Activated CD8-positive, alpha-beta T cell treated with anti-CD3 and anti-CD28 coated beads for 36 hours (primary cell): ENCODE measurements around the gene BRME1. TPM values are rescaled to one million over a fixed set of nuclear protein-coding genes. Genes with fewer than 3 reads are reported as not detected.

Experiments used
- ATAC-seq: fragments of 200-7000 bp; cut with Tn5 transposase; one replicate; pipeline ENCODE4 v1.10.0; 2021; ENCODE audit warnings: mild to moderate bottlenecking, moderate library complexity
- CTCF ChIA-PET: fragments of 350-600 bp; sonication (Branson Sonifier 250); formaldehyde crosslinking; loops from one replicate; lab custom pipeline; 2021; ENCODE audit warnings: antibody characterized with exemption; lab: Charles Lee
- POLR2A ChIA-PET: fragments of 350-600 bp; sonication (Branson Sonifier 250); formaldehyde crosslinking; loops from one replicate; lab custom pipeline; 2021; ENCODE audit warnings: antibody characterized with exemption; lab: Charles Lee
- DNase-seq: peaks from one replicate; pipeline ENCODE4 v3.0.0-alpha.2; 2020
- H3K27ac Mint-ChIP-seq: one replicate; pipeline ENCODE4 v1.8.0; 2021; ENCODE audit warnings: mild to moderate bottlenecking, mixed read lengths
- H3K27me3 Mint-ChIP-seq: one replicate; pipeline ENCODE4 v1.8.0; 2021; ENCODE audit warnings: mixed read lengths
- H3K36me3 Mint-ChIP-seq: one replicate; pipeline ENCODE4 v1.8.0; 2021; ENCODE audit warnings: low read depth, mixed read lengths
- H3K4me1 Mint-ChIP-seq: one replicate; pipeline ENCODE4 v1.8.0; 2021; ENCODE audit warnings: low read depth, mixed read lengths
- H3K4me3 Mint-ChIP-seq: one replicate; pipeline ENCODE4 v1.8.0; 2021; ENCODE audit warnings: mild to moderate bottlenecking, moderate library complexity, mixed read lengths
- H3K9me3 Mint-ChIP-seq: one replicate; pipeline ENCODE4 v1.8.0; 2021; ENCODE audit warnings: mixed read lengths
- intact Hi-C: fragments of 100-400 bp; cut with micrococcal nuclease; formaldehyde crosslinking; loops from one replicate; pipeline ENCODE4 v1.10.0; 2022
- total RNA-seq, 2 experiments: library from RNA; stranded (reverse); gene quantifications; one replicate each; pipeline ENCODE4 v1.2.3, GENCODE V29; 2021
- TF ChIP-seq, protein P1 (sequence below): fragments of 200-600 bp; IDR thresholded peaks from one replicate; pipeline ENCODE4 v1.8.0; 2022; ENCODE audit warnings: antibody characterized with exemption, mild to moderate bottlenecking

The BRME1 gene
- total RNA-seq, 2 experiments from 2014 or later = 3.6 to 5.2 TPM

DNA sequence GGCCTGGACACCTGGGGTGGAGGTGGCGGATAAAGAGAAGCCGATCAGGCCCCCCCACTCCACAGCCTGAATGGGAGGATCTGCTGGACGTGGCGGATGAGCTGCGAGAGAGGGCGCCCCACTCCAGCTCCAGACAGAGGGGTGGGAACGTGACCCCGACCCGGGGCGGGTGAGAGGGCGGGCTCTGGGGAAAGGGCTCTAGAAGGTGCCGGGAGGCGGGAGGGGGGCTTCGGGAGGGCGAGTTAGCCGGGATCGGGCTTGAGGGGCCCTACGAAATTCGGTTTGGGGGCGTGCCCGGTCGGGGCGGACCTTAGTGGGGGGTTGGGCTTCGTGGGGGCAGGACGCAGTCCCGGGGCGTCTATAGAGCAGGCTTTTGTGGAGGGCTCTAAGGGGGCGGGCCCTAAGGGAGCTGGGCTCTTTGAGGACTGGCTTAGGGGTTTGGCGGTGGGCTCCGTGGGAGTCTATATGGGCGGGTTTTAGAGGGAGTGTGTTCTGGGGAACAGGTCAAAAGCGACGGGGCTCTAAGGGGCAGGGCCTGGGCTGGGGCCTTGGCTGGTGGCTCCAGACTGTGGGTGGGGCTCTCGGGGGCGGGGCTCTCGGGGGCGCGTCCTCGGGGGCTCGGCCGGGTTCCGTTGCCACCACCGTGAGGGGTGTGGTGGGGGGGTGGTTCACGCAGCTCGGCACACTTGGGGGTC, 33.1 kb downstream of the BRME1 start:
- Mint-ChIP-seq H3K27me3 (peaks cover 11% of the 10 kb centered on the region), H3K4me1 (peaks cover 17% of the 10 kb centered on the region), H3K4me3 (peak overlapping the region; percentile 61), H3K27ac (peak overlapping the region; percentile 38), H3K9me3 (no peaks in the 10 kb centered on the region), H3K36me3 (no peaks in the 10 kb centered on the region)
- TF ChIP-seq, protein P1, sequence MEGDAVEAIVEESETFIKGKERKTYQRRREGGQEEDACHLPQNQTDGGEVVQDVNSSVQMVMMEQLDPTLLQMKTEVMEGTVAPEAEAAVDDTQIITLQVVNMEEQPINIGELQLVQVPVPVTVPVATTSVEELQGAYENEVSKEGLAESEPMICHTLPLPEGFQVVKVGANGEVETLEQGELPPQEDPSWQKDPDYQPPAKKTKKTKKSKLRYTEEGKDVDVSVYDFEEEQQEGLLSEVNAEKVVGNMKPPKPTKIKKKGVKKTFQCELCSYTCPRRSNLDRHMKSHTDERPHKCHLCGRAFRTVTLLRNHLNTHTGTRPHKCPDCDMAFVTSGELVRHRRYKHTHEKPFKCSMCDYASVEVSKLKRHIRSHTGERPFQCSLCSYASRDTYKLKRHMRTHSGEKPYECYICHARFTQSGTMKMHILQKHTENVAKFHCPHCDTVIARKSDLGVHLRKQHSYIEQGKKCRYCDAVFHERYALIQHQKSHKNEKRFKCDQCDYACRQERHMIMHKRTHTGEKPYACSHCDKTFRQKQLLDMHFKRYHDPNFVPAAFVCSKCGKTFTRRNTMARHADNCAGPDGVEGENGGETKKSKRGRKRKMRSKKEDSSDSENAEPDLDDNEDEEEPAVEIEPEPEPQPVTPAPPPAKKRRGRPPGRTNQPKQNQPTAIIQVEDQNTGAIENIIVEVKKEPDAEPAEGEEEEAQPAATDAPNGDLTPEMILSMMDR = no peak
- CTCF ChIA-PET = interaction anchor here (0.7 to 1.7 kb wide), 6 partner anchors 10 to 243 kb away, joined by 3 to 6 read pairs (median 4); partner anchors contain the start of gene MISP3
- intact Hi-C loops = no loop called here
- ATAC-seq (peak; percentile 88), DNase-seq (peak; percentile 63)
- POLR2A ChIA-PET = interaction anchor here (0.9 to 1.2 kb wide), 2 partner anchors 9 to 93 kb away, joined by 3 read pairs; no protein-coding TSS in a partner anchor

DNA sequence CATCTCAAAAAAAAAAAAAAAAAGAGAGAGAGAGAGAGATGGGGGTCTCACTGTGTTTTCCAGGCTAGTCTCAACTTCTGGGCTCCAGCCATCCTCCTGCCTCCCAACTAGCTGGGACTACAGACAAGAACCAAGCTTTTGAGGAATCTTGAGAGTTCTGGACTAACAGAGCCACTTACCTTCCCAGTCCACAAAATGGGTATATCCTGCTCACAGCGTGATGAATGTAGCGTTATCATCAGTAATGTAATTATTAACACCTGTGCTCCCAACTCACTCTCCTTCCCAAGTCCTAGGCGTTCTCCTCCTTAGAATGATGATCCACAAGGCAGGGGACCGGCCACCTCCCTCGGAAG, 33.6 kb downstream of the BRME1 start:
- H3K4me3 Mint-ChIP-seq = peak overlapping the region; percentile 61
- peaks cover 17% of the 10 kb centered on the region for H3K4me1 Mint-ChIP-seq
- ATAC-seq (no peak), DNase-seq (no peak)
- H3K9me3 Mint-ChIP-seq = no peaks in the 10 kb centered on the region
- H3K27me3 Mint-ChIP-seq = peaks cover 14% of the 10 kb centered on the region
- TF ChIP-seq, protein P1 = no peak
- intact Hi-C loops = no loop called here
- no peak overlapping the region for H3K27ac Mint-ChIP-seq
- no peaks in the 10 kb centered on the region for H3K36me3 Mint-ChIP-seq
- ChIA-PET CTCF (interaction anchor here (0.7 to 1.7 kb wide), 6 partner anchors 10 to 243 kb away, joined by 3 to 6 read pairs (median 4); partner anchors contain the start of gene MISP3), POLR2A (interaction anchor here (0.9 to 1.2 kb wide), 2 partner anchors 9 to 92 kb away, joined by 3 read pairs; no protein-coding TSS in a partner anchor)

DNA sequence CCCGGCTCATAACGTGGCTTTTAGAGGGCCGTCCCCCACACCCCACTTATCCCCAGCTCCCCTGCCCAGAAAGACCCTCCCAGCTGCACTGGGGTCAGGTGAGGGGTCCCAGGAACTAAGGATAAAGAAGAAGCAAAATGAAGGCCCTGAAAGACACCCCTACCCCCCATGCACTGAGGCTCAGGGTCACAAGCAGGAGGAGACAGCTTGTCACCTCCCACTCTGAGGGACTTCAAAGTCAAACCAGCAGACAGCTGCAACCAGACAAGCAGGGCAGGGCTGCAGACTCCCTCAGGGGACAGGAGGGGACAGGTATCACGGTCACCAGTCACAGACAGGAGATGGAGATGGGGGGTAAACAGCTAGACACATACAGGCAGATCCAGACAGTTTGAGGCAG, 35.0 kb downstream of the BRME1 start:
- no peaks in the 10 kb centered on the region for H3K36me3 Mint-ChIP-seq
- TF ChIP-seq, protein P1 = no peak
- DNase-seq (no peak), ATAC-seq (no peak)
- no peaks in the 10 kb centered on the region for H3K9me3 Mint-ChIP-seq
- H3K27ac Mint-ChIP-seq = no peak overlapping the region
- no peak overlapping the region for H3K4me3 Mint-ChIP-seq
- intact Hi-C loops = no loop called here
- H3K27me3 Mint-ChIP-seq = peaks cover 22% of the 10 kb centered on the region
- POLR2A ChIA-PET = no interaction called here
- CTCF ChIA-PET = interaction anchor here (1.2 to 1.8 kb wide), 2 partner anchors 8 to 203 kb away, joined by 4 to 5 read pairs; no protein-coding TSS in a partner anchor
- H3K4me1 Mint-ChIP-seq = peaks cover 22% of the 10 kb centered on the region

DNA sequence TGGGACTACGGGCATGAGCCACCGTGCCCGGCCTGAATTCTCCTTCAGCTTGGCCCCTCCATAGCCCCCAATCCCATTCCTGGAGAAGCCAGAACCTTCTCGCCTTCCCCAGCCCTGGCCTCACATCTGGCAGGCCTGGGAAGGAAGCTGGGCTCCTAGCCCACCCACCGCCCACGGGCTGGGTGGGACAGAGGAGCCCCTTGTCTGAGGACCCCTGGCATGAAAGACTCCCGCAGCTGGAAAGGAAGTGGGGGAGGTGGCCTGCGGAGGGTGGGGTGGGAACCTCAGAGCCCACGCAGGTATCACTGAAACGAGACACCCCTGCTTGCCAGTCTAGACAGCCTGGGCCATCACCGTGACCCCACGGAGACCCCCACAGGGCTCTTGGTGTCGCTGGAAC, 36.6 kb downstream of the BRME1 start:
- POLR2A ChIA-PET = interaction anchor here (0.5 kb wide), 1 partner anchor 134 kb away, joined by 3 read pairs; no protein-coding TSS in a partner anchor
- Mint-ChIP-seq H3K27ac (no peak overlapping the region), H3K4me1 (peaks cover 27% of the 10 kb centered on the region), H3K36me3 (no peaks in the 10 kb centered on the region), H3K9me3 (no peaks in the 10 kb centered on the region), H3K4me3 (no peak overlapping the region), H3K27me3 (peaks cover 27% of the 10 kb centered on the region)
- no peak for ATAC-seq
- intact Hi-C loops = loop anchor here (10.0 kb wide), 1 partner anchor 274 kb away; no protein-coding TSS in a partner anchor
- no peak for DNase-seq
- TF ChIP-seq, protein P1 = no peak
- CTCF ChIA-PET = no interaction called here

DNA sequence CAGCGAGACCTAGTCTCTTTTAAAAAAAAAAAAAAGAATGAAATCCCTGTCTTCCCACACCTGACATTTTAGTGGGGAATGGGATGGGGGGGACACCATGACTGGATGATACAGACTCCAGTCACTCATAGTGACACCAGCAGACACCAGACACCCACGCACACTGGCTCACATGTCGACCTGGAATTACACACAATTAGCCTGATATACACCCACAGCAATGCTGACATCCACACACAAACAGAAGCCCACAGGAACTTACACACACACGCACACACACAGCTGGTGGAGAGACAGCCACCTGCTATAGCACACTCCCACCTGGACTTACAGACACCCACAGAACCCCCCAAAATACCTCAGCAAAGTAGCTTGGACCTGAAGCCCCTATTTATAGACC, 37.3 kb downstream of the BRME1 start:
- no peak overlapping the region for H3K4me3 Mint-ChIP-seq
- ChIA-PET CTCF (no interaction called here), POLR2A (interaction anchor here (0.5 to 1.1 kb wide), 2 partner anchors 95 to 134 kb away, joined by 3 read pairs; partner anchors contain the start of gene C19orf53)

More for the DNA sequence above, 37.3 kb downstream of the BRME1 start:
- H3K27ac Mint-ChIP-seq = no peak overlapping the region
- no peaks in the 10 kb centered on the region for H3K36me3 Mint-ChIP-seq
- intact Hi-C loops = loop anchor here (10.0 kb wide), 1 partner anchor 274 kb away; no protein-coding TSS in a partner anchor
- TF ChIP-seq, protein P1 = no peak
- ATAC-seq = no peak
- DNase-seq = peak; percentile 40
- H3K27me3 Mint-ChIP-seq = peaks cover 33% of the 10 kb centered on the region
- no peaks in the 10 kb centered on the region for H3K9me3 Mint-ChIP-seq
- peaks cover 33% of the 10 kb centered on the region for H3K4me1 Mint-ChIP-seq
